Stimulated activated CD4-positive, alpha-beta T cell treated with anti-CD3 and anti-CD28 coated beads, Interleukin-15, amount 100 ng/mL, for 48 hours (primary cell): ENCODE results near the gene ZNF770.
"Not testable (repeated sequence)": the region's sequence is repeated elsewhere in the genome, so short reads cannot be mapped to it uniquely, and the experiment has no call there.

ENCODE experiments used
- DNase-seq, 2 donors: peaks; one replicate each; pipeline ENCODE4 v3.0.0-alpha.2; 2020; ENCODE audit warnings: low read depth in 2 of 2

ZNF770 gene

GRCh38 chr15:34973512-34973911, 14.6 kb downstream of the ZNF770 start:
- DNase-seq = no peak

GRCh38 chr15:34970098-34970643, 17.9 kb downstream of the ZNF770 start:
- DNase-seq = not testable (repeated sequence)

- DNase-seq = peak; percentile 87 to 91
Observed at GRCh38 chr15:34969340-34970097, 18.6 kb downstream of the ZNF770 start, which contains the start of gene AQR. Gene AQR, minus strand, starts transcription at chr15:34969742. Its CDS starts 129 bp downstream, at chr15:34969613.

GRCh38 chr15:34964277-34964676, 23.8 kb downstream of the ZNF770 start:
- no peak for DNase-seq

GRCh38 chr15:34953851-34954250, 34.2 kb downstream of the ZNF770 start:
- no peak for DNase-seq

GRCh38 chr15:34952481-34952880, 35.6 kb downstream of the ZNF770 start:
- DNase-seq = no peak

- DNase-seq = no peak
Observed at GRCh38 chr15:34951993-34952392, 36.1 kb downstream of the ZNF770 start.

GRCh38 chr15:34944936-34945335, 43.2 kb downstream of the ZNF770 start:
- no peak for DNase-seq

- DNase-seq = no peak
Observed at GRCh38 chr15:34943711-34944110, 44.4 kb downstream of the ZNF770 start.

GRCh38 chr15:34943264-34943663, 44.8 kb downstream of the ZNF770 start:
- DNase-seq = not testable (repeated sequence)

GRCh38 chr15:34942363-34942762, 45.7 kb downstream of the ZNF770 start:
- DNase-seq = no peak

GRCh38 chr15:34941831-34942230, 46.3 kb downstream of the ZNF770 start:
- DNase-seq = no peak

GRCh38 chr15:34941185-34941698, 46.8 kb downstream of the ZNF770 start:
- no peak for DNase-seq

GRCh38 chr15:34933432-34933975, 54.6 kb downstream of the ZNF770 start:
- DNase-seq = no peak

GRCh38 chr15:34928349-34928748, 59.7 kb downstream of the ZNF770 start:
- not testable (repeated sequence) for DNase-seq
